Dermis microvascular lymphatic vessel endothelial cell (primary cell): ENCODE data around the gene PRR12. TPM values are rescaled to one million over a fixed set of nuclear protein-coding genes. Genes with fewer than 3 reads are reported as not detected.

Experiments used
- DNase-seq, 2 donors: peaks; one replicate each; pipeline versions ENCODE4 v3.0.0 to v3.0.0-alpha.2; 2010; ENCODE audit warnings: low read depth in 2 of 2
- total RNA-seq: library from RNA; depleted of rRNA; stranded (reverse); fragments of >200 nt; gene quantifications from 2 replicates; pipeline ENCODE4 v1.2.1, GENCODE V29; 2014

Gene PRR12
- total RNA-seq, 1 donor from 2014 or later: 1.0 TPM

DNA sequence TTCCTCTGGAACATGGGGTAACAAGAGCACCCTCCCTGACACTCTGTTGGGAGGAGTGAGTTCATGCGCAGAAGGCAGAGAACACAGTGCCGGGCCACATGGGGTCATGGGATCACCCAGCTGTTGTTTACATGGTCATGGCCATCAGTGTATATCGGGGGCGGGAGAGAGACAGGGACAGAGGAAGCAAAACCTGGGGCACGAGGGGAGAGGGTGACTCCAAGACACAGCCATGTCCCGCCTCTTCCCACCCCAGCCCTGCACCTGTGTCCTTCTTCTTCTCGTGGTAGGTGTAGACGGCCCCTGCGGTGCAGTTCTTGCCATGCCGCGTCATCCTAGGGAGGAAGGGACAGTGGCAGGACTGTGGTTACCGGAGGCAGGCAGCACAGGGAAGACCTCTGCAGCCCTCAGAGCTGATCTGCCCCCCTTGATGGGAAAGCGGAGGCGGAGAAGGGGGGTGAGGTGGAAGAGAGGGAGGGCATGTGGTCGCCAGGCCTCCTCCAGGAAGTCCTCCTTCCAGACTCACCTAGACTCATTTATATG, 30.6 kb upstream of the PRR12 start:
- DNase-seq: no peak

- no peak for DNase-seq
Measured at GRCh38 chr19:49564616-49565045, 26.4 kb upstream of the PRR12 start.

DNA sequence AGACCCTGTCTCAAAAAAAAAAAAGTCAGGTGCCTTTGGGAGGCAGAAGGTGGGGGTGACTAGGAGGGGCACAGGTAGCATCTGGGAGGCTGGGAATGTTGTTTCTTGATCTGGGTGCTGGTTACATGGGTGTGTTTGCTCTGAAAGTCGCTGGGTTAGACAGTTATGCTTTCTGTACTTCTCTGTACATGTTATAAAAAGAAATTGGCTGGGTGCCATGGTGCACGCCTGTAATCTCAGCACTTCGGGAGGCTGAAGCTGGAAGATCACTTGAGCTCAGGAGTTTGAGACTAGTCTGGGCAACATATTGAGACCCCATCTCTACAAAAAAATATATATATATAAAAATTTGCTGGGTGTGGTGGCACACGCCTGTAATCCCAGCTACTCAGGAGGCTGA, 25.7 kb upstream of the PRR12 start:
- DNase-seq: peak in 1 of 2 donors; percentile 18

- no peak for DNase-seq
Measured at GRCh38 chr19:49566302-49566701, 24.7 kb upstream of the PRR12 start.

DNA sequence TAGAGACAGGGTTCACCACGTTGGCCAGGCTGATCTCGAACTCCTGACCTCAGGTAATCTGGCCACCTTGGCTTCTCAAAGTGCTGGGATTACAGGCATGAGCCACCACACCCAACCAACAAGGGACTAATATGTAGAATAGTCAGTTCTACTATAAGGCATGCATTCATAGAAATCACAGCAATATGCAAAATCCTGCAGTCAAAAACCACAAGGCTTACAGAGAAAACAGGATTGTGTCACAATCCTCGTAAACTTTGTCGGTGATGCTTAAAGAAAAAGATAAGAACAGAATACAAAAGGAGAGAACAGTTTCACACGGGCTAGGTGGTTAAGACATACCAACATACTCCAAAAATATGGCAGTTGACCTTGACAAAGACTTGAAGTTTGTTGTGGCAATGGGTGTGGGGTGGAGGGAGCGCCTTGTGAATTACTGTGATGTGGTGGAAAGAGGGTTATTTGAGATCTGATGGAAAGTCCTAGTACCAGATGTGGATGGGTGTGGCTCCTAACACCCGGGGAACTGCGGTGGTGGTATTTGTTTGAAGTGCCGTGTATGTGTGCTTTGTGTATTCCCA, 23.0 kb upstream of the PRR12 start:
- no peak for DNase-seq

DNA sequence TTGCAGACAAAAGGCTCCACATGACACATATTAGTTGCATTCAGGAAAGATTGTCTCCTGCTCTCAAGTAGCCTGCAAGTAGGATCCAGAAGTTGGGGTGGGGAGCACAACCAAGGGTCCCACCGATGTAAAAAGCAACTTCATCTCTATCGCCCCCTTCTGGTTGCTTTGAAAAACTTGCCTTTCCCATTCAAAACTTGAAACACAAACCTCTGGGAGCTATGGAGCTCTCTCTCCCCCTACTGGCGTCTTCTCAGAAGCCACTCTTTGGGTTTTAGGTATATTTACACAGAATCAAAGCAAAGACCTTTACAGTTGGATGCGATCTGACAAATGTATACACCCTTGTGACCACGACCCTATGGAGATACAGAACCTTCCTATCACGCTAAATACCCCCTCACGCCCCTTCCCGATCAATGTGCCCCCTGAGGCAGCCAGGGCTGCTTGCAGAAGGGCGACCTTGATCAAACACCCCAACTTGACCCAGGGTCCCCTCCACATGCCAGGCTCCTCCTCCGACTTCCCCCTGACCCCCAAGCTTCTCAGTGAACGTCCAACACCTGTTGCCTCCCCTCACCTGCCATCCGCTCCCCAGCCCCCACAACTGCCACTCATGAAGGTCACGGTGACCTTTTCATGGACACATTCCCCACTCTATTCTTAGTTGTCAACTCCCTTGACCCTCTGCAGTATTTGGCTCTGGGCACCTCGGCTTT, 20.7 kb upstream of the PRR12 start:
- peak; percentile 84 to 90 for DNase-seq

- DNase-seq: peak; percentile 53 to 78
Measured at GRCh38 chr19:49570997-49571676, 19.8 kb upstream of the PRR12 start.

DNA sequence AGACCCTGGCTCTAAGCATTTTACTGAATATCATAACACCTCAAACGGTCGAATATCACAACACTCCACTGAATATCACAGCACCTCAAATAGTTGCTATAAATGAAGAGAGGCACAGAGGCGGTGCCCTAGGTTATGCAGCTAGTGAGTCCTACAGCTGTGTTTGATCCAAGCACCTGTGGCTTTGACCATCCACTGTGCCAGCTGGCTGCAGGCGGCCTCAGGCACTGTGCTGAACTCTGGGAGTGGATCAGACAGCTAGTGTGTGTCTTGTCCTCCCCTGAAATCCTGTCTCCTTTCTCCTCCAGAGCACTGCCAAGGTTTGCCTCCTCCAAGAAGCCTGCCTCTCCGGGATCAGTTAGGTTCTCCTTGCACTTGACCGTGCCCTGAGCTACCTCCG, 18.0 kb upstream of the PRR12 start:
- no peak for DNase-seq

- no peak for DNase-seq
Measured at GRCh38 chr19:49573425-49573824, 17.6 kb upstream of the PRR12 start.

DNA sequence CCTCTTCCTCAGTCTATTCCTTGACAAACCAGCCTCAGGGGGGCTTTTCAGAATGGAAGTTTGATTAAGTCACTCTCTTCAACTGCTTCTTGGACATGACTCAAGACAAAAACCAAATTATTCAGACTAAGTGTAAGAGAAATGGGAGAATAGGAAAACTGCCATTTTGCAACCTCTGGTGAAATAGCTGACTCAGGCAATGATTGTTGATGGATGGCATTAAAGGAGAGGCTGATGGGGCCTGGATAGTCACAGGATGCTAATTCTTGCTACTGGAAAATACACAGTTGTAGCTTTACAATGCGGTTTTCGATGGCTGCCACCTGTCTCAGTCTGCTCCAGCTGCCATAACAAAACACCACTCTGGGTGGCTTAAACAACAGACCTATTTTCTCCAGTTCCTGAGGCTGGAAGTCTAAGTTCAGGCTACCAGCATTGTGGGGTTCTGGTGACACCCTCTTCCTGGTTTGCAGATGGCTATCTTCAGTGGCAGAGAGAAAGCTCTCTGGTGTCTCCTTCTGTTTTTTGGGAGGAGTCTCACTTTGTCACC, 16.7 kb upstream of the PRR12 start:
- DNase-seq: no peak

DNA sequence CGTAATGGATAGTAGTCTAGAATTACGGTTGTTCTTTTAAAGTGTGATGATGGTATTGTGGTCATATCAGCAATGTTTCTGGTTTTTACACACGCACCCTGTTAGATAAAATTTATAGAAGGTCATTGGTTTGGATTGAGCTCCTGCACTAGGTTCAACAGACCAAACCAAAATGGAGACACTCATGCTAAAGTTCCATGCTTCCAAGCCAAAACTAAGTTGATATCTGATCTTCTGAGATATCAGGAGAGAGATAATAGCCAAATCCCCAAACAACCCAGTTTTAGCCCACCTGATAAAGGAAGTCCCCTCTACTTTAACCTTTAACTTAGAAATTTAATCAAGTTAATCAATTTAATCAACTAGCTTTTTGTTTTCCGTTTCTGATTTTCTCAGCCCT, 11.8 kb upstream of the PRR12 start:
- no peak for DNase-seq

- peak in 1 of 2 donors; percentile 12 for DNase-seq
Measured at GRCh38 chr19:49579947-49580263, 11.1 kb upstream of the PRR12 start.

DNA sequence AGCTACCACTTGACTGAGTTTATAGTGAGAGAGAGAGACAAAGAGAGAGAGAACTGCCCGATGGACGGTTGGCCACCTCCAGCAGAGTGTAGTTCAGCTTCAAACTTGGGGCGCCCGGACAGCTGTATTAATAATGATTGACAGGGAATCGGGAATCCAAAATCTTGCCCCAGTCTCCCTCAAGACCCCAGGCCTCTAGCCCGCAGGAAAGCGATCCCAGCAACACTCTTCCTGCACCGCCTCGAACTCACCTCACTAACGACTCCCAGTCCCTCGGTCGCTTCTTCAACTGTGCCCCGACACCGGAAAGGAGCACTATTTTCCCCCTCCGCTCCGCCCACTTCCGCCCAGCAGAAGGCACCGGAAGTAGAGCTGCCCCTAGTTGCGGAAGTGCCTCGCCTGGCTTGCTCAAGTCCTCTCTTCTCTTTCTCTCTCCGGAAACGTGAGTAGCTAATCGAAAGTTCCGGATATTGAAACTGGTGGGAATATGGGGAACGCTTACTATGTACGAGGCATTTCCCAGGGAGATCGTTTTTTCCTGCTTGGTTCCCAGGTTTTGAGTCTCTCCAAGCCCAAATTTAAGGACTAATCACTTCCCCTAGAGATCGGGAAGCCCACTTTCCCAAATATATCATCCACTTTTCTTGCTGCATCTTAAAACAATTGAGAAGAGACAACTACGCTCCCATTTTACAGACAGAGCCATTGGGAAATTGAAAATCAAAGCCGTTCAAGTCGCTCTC, 10.5 kb upstream of the PRR12 start, which contains the start of gene NOSIP:
Gene NOSIP, minus strand, starts transcription at position 293 of the 743 bp plus-strand sequence. CDS start 19,865 bp downstream, outside the sequence.
- DNase-seq: peak; percentile 91 to 96

GRCh38 chr19:49581007-49581508, 9.9 kb upstream of the PRR12 start, which contains the start of gene PRRG2:
PRRG2 (plus strand) TSS chr19:49581316; CDS start chr19:49583220, 1,904 bp downstream.
- no peak for DNase-seq

GRCh38 chr19:49583239-49583638, 7.7 kb upstream of the PRR12 start:
- DNase-seq: no peak

DNA sequence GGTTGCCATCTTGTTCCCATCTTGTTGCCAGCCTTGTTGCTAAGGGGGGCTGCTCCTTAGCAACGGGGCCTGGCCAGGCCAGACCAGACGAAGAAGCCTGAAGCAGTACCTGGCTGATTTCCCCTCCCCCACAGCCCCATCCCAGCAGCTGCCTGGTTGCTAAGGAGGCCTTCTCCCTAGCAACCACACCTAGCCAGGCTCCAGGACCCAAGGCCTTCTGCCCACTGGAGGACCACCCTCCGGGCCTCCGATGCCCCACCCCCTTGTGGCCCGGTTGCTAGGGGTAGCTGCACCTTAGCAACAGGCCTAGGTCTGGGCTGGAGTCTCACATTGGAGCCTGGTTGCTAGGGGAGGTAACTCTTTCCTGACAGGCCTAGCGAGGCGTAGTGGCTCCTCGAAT, 6.0 kb upstream of the PRR12 start:
- no peak for DNase-seq

DNA sequence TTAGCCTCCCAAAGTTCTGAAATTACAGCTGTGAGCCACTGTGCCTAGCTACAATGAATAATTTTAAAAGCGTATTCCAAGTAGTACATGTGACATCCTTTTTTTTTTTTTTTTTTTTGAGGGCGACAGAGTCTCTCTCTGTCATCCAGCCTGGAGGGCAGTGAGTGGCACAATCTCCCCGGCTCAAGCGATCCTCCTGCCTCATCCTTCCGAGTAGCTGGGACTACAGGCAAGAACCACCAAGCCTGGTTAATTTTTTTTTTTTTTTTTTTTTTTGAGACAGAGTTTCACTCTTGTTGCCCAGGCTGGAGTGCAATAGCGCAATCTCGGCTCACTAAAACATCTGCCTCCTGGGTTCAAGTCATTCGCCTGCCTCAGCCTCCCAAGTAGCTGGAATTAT, 3.8 kb upstream of the PRR12 start:
- no peak for DNase-seq

DNA sequence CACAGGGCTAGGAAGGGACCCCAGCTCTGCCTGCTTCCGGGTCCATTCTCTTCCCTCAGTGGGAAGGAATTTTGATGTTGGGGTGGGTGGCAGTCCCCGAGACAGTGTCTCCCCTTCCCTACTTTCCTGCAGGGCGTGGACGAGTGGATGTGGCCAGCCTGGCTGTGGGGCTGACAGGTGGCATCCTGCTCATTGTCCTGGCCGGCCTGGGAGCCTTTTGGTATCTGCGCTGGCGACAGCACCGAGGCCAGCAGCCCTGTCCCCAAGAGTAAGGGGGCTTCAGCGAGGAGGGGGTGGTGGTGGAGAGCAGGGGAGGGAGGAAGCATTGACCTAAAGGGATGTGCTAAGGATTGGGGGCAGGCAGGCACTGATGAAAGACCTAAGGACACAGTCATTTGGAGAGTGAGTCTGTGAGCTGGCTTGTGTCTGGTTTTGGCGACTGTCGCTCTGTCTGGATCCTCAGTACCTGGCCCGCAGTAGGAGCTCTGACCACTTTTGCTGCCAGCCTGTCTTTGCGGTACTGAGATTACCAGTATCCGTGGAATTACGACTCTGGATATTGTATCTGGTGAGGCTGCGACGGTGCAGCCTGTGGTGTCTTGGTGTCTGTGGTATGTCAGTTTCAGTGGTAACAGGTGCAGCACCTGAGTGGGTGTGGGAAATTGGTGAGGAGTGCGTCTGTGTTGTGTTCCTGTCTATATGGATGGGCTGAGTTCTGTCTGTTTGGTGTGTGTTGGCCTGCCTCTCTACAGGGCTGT, 2.4 kb upstream of the PRR12 start:
- DNase-seq: no peak

GRCh38 chr19:49589502-49589905, 1.5 kb upstream of the PRR12 start:
- DNase-seq: no peak
